Upper lobe of left lung (tissue), 6 donors: ENCODE measurements around the gene ADAMTS17. TPM values are rescaled to one million over a fixed set of nuclear protein-coding genes. Genes with fewer than 3 reads are reported as not detected.
A peak's percentile ranks its signal among the peaks of the same experiment; 100 is the strongest.

Source experiments
- ATAC-seq, 2 donors: fragments of 200-7000 bp; cut with Tn5 transposase; one replicate each; pipeline ENCODE4 v1.9.1; 2022; ENCODE audit warnings: mild to moderate bottlenecking in 2 of 2, moderate library complexity in 2 of 2; ENCODE audit not compliant: low FRiP score in 2 of 2
- DNase-seq, 2 donors: peaks; one replicate each; pipeline ENCODE4 v3.0.0-alpha.2; 2019 to 2020
- H3K27ac ChIP-seq, 4 donors: fragments of 200-600 bp; sonication (generic); one replicate each; pipeline ENCODE4 v1.5.1; 2016 to 2019
- H3K27me3 ChIP-seq, 4 donors: fragments of 200-600 bp; sonication (generic); one replicate each; pipeline ENCODE4 v1.5.1; 2017 to 2019
- H3K36me3 ChIP-seq, 4 donors: fragments of 200-600 bp; sonication (generic); one replicate each; pipeline ENCODE4 v1.5.1; 2016 to 2019
- H3K4me1 ChIP-seq, 4 donors: fragments of 200-600 bp; sonication (generic); one replicate each; pipeline ENCODE4 v1.5.1; 2018 to 2019
- H3K4me3 ChIP-seq, 4 donors: fragments of 200-600 bp; sonication (generic); one replicate each; pipeline ENCODE4 v1.5.1; 2017 to 2019; ENCODE audit warnings: mild to moderate bottlenecking in 2 of 4, moderate library complexity in 1 of 4
- H3K9me3 ChIP-seq, 4 donors: fragments of 200-600 bp; sonication (generic); one replicate each; pipeline ENCODE4 v1.5.1; 2018 to 2019
- EP300 ChIP-seq, 4 donors: sonication (generic); formaldehyde crosslinking; IDR thresholded peaks; one replicate each; pipeline ENCODE4 v1.5.1; 2017; ENCODE audit warnings: antibody characterized with exemption in 4 of 4, control low read depth in 2 of 4
- POLR2A ChIP-seq, 4 donors: fragments of 450-650 bp; IDR thresholded peaks; one replicate each; pipeline ENCODE4 v1.5.1; 2016 to 2017; ENCODE audit warnings: antibody characterized with exemption in 4 of 4, mild to moderate bottlenecking in 2 of 4
- POLR2AphosphoS5 ChIP-seq, 2 donors: sonication (generic); formaldehyde crosslinking; IDR thresholded peaks; one replicate each; pipeline ENCODE4 v1.5.1; 2017; ENCODE audit warnings: antibody characterized with exemption in 2 of 2
- WGBS, 2 donors: methylation state at CpG; one replicate each; pipeline ENCODE4 v1.1.5; 2017 to 2018; 5-methylcytosine and 5-hydroxymethylcytosine counted together
- total RNA-seq, 6 donors: library from RNA; depleted of rRNA in 4 of 6; stranded (reverse); fragments of >200 nt in 4 of 6; gene quantifications; one replicate each; pipeline versions ENCODE4 v1.1.0 to v1.2.1, GENCODE V29; 2016 to 2021
- TF ChIP-seq, protein P1 (sequence below), 6 experiments: fragments of 450-650 bp in 4 of 6; fragments of 200-600 bp in 2 of 6; sonication (generic) in 2 of 6; IDR thresholded peaks; one replicate each; pipeline ENCODE4 v1.5.1; 2016 to 2019; ENCODE audit warnings: antibody characterized with exemption in 6 of 6
- donor health status: DM: no; HTN: no; CAD: no; lungs with moderate emphysema.
- donor health status: DM: no; HTN: yes; CAD: no; lungs with severe emphysema.

ADAMTS17 gene
- total RNA-seq, 6 donors from 2014 or later = 3.2 to 11.5 (median 5.7) TPM

GRCh38 chr15:100123611-100124010 is 218.2 kb downstream of the ADAMTS17 start:
- TF ChIP-seq, protein P1, sequence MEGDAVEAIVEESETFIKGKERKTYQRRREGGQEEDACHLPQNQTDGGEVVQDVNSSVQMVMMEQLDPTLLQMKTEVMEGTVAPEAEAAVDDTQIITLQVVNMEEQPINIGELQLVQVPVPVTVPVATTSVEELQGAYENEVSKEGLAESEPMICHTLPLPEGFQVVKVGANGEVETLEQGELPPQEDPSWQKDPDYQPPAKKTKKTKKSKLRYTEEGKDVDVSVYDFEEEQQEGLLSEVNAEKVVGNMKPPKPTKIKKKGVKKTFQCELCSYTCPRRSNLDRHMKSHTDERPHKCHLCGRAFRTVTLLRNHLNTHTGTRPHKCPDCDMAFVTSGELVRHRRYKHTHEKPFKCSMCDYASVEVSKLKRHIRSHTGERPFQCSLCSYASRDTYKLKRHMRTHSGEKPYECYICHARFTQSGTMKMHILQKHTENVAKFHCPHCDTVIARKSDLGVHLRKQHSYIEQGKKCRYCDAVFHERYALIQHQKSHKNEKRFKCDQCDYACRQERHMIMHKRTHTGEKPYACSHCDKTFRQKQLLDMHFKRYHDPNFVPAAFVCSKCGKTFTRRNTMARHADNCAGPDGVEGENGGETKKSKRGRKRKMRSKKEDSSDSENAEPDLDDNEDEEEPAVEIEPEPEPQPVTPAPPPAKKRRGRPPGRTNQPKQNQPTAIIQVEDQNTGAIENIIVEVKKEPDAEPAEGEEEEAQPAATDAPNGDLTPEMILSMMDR (IDR thresholded peaks at IDR 0.05) = no peak
- TF ChIP-seq EP300 (IDR thresholded peaks at IDR 0.05) (no peak), POLR2A (IDR thresholded peaks at IDR 0.05) (no peak), POLR2AphosphoS5 (IDR thresholded peaks at IDR 0.05) (no peak)
- Histone ChIP-seq H3K4me1 (peaks cover 0 to 4% (median 2%) of the 10 kb centered on the region in 4 donors), H3K9me3 (peaks cover 8 to 23% (median 15%) of the 10 kb centered on the region in 4 donors), H3K27me3 (no peaks in the 10 kb centered on the region), H3K27ac (no peak overlapping the region), H3K36me3 (no peaks in the 10 kb centered on the region), H3K4me3 (no peak overlapping the region)
- DNase-seq (peak in 1 of 2 donors; percentile 20), ATAC-seq (peak in 1 of 2 donors; percentile 84)
- WGBS, 2 donors = 84 to 89% methylated on average over 9 of the region's 9 CpGs

GRCh38 chr15:100121285-100121684 is 220.5 kb downstream of the ADAMTS17 start:
- DNase-seq = no peak
- TF ChIP-seq EP300 (IDR thresholded peaks at IDR 0.05) (no peak), POLR2AphosphoS5 (IDR thresholded peaks at IDR 0.05) (no peak), POLR2A (IDR thresholded peaks at IDR 0.05) (no peak)
- peaks cover 0 to 4% (median under 1%) of the 10 kb centered on the region in 4 donors for H3K4me1 ChIP-seq

GRCh38 chr15:100120111-100120510 is 221.7 kb downstream of the ADAMTS17 start:
- Histone ChIP-seq H3K9me3 (peaks cover 8 to 23% (median 15%) of the 10 kb centered on the region in 4 donors), H3K27me3 (no peaks in the 10 kb centered on the region), H3K4me1 (peaks cover 0 to 2% (median 2%) of the 10 kb centered on the region in 4 donors), H3K36me3 (no peaks in the 10 kb centered on the region), H3K4me3 (no peak overlapping the region), H3K27ac (no peak overlapping the region)
- DNase-seq (no peak), ATAC-seq (no peak)
- no peak for TF ChIP-seq POLR2AphosphoS5 (IDR thresholded peaks at IDR 0.05)
- TF ChIP-seq POLR2A (IDR thresholded peaks at IDR 0.05) = no peak
- TF ChIP-seq, protein P1 (IDR thresholded peaks at IDR 0.05) = no peak
- no peak for TF ChIP-seq EP300 (IDR thresholded peaks at IDR 0.05)
- WGBS, 2 donors = 83 to 92% methylated on average over 1 of the region's 1 CpG

More at GRCh38 chr15:100121285-100121684, 220.5 kb downstream of the ADAMTS17 start:
- no peak for ATAC-seq
- no peaks in the 10 kb centered on the region for H3K36me3 ChIP-seq
- H3K27me3 ChIP-seq = no peaks in the 10 kb centered on the region
- H3K9me3 ChIP-seq = peaks cover 8 to 23% (median 15%) of the 10 kb centered on the region in 4 donors
- H3K4me3 ChIP-seq = no peak overlapping the region
- no peak overlapping the region for H3K27ac ChIP-seq
- 91 to 93% methylated on average over 2 of the region's 2 CpGs for WGBS, 2 donors

- 82 to 93% methylated on average over 8 to 9 of the region's 9 CpGs for WGBS, 2 donors
- H3K27ac ChIP-seq = no peak overlapping the region
- peaks cover 8 to 23% (median 15%) of the 10 kb centered on the region in 4 donors for H3K9me3 ChIP-seq
- TF ChIP-seq POLR2A (IDR thresholded peaks at IDR 0.05) = no peak
- TF ChIP-seq, protein P1 (IDR thresholded peaks at IDR 0.05) = no peak
- no peak for TF ChIP-seq POLR2AphosphoS5 (IDR thresholded peaks at IDR 0.05)
- no peak for TF ChIP-seq EP300 (IDR thresholded peaks at IDR 0.05)
- DNase-seq (no peak), ATAC-seq (no peak)
- peaks cover 12 to 17% (median 14%) of the 10 kb centered on the region in 4 donors for H3K4me1 ChIP-seq
- H3K4me3 ChIP-seq = no peak overlapping the region
- no peaks in the 10 kb centered on the region for H3K27me3 ChIP-seq
- H3K36me3 ChIP-seq = no peaks in the 10 kb centered on the region
Observed at GRCh38 chr15:100118546-100118945, 223.2 kb downstream of the ADAMTS17 start.

DNA sequence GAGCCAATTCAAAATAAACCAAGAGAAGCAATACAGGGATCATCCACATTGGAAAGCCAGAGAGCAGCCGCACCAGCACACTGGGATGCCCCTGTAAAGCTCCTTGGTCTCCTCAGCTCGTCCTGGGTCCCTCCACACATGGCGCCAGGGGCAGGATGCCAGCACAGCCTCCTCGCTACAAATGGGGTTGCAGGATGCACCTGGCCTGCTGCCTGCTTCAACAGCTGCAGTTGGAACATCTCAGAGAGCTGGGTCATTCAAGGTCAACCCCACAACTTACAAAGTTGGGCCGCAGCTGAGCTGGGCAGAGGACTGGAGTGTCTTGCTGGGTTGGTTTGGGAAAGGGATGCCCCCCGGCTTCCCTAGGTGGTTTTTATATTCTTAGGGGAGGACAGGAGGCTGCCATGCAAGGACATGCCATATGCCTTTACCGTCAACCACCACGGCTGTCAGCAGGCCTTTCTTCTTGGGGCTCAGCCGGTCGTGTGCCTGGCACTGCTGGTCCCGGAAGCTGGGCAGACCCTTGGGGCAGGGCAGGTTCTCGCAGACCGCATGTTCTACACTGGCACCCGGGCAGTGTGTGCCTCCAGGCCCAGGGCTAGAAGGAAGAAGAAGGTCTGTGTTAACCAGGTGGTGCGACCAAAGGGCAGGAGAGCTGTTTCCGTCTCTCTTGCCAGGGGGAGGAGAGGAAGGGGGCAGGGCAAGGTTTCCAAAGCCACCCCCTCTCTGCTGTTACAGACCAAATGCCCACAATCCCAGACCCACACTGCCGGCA is 225.2 kb downstream of the ADAMTS17 start:
- ATAC-seq (no peak), DNase-seq (peak in 1 of 2 donors; percentile 50)
- WGBS, 2 donors = 89 to 92% methylated on average over 15 to 16 of the region's 17 CpGs
- Histone ChIP-seq H3K4me1 (peaks cover 22 to 32% (median 24%) of the 10 kb centered on the region in 4 donors), H3K4me3 (no peak overlapping the region), H3K27me3 (no peaks in the 10 kb centered on the region), H3K36me3 (no peaks in the 10 kb centered on the region), H3K27ac (no peak overlapping the region), H3K9me3 (peaks cover 3 to 13% (median 9%) of the 10 kb centered on the region in 4 donors)
- TF ChIP-seq POLR2A (IDR thresholded peaks at IDR 0.05) (no peak), POLR2AphosphoS5 (IDR thresholded peaks at IDR 0.05) (no peak), EP300 (IDR thresholded peaks at IDR 0.05) (no peak)
- TF ChIP-seq, protein P1 (IDR thresholded peaks at IDR 0.05) = no peak
